Measurements from ENCODE around the gene LGALS8.
"Not testable (repeated sequence)": the region's sequence is repeated elsewhere in the genome, so short reads cannot be mapped to it uniquely, and the experiment has no call there.

DNA sequence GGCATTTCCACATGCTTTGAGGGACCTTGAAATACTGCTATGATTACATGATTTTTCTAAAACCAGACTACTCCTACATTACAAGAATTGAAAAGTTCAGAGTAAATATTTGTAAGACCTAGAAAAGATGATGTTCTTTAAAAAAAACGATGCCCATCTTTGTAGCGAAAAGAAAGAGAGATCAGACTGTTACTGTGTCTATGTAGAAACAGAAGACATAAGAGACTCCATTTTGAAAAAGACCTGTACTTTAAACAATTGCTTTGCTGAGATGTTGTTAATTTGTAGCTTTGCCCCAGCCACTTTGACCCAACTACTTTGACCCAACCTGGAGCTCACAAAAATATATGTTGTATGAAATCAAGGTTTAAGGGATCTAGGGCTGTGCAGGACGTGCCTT, 19.4 kb upstream of the LGALS8 start:
- TF ChIP-seq, protein P1, sequence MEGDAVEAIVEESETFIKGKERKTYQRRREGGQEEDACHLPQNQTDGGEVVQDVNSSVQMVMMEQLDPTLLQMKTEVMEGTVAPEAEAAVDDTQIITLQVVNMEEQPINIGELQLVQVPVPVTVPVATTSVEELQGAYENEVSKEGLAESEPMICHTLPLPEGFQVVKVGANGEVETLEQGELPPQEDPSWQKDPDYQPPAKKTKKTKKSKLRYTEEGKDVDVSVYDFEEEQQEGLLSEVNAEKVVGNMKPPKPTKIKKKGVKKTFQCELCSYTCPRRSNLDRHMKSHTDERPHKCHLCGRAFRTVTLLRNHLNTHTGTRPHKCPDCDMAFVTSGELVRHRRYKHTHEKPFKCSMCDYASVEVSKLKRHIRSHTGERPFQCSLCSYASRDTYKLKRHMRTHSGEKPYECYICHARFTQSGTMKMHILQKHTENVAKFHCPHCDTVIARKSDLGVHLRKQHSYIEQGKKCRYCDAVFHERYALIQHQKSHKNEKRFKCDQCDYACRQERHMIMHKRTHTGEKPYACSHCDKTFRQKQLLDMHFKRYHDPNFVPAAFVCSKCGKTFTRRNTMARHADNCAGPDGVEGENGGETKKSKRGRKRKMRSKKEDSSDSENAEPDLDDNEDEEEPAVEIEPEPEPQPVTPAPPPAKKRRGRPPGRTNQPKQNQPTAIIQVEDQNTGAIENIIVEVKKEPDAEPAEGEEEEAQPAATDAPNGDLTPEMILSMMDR (IDR thresholded peaks at IDR 0.05), result not testable (repeated sequence)
- TF ChIP-seq POLR2AphosphoS5 (IDR thresholded peaks at IDR 0.05; ENCODE audit: low read depth, low read length), result not testable (repeated sequence)
